ENCODE data around the gene STRIT1. TPM values are rescaled to one million over a fixed set of nuclear protein-coding genes. Genes with fewer than 3 reads are reported as not detected.

Gene STRIT1
- 24.2 TPM for polyA plus RNA-seq (ENCODE audit: insufficient read length)

- no peak for DNase-seq
Measured at GRCh38 chr3:155293516-155293915, at the start of gene STRIT1. Gene STRIT1, minus strand, starts transcription at chr3:155293683.

- no peak for DNase-seq
Measured at GRCh38 chr3:155342344-155342743, 48.9 kb upstream of the STRIT1 start.

DNA sequence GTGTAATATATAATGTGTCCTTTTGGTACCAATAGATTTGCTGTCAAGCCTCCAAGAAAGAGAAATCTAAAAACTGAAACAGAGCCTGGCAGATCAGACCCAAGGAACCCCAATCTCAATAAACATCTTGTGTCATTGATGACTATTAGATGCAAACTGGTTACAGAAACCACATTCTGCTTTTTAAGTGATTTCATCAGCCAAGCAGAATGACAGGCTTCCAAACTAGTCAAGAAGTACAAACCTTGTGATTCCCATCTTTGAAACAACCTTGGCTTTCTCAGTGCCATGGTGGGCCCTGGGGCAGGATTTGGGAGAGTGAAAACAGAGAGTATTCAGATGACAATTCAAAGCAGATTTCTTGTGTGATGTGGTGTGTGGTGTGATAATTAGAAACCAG, 45.6 kb upstream of the STRIT1 start:
- DNase-seq = no peak

- no peak for DNase-seq
Measured at GRCh38 chr3:155335724-155336354, 42.4 kb upstream of the STRIT1 start.

DNA sequence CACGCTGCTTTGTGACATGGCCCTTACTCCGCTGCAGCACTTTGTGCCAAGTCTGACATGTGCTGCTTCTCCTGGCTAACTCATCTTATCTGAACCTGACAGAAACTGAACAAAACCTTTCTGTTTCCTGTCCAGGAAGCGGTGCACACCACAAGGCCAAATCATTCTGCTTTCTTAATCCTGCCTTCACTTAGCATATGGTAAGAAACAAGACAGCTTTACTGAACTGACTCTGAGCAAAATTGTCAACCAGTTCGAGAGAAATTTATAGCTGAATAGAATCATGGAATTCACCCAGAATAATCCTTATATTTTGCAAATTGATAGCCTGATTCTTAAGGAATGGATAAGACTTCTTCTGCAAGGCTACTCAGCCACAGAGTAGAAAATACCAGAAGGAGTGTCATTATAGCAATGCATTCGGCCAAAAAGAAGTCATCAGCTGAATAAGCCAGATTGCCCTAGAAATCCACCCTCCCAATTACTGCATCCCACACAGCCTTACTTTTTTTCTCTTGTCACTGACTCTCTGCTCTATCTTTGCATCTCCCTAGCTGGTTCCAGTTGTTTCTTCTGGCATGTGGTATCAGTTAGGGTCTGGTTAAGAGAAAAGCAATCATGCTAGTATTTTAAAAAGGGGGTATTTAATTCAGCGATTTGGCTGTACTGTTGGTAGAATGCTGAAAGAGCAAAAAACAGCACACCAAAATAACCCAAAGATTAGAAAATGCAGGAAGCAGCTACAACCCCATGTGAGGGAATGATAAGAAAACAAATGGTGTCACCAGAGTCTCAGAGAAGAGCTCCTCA, 41.6 kb upstream of the STRIT1 start:
- DNase-seq = no peak

DNA sequence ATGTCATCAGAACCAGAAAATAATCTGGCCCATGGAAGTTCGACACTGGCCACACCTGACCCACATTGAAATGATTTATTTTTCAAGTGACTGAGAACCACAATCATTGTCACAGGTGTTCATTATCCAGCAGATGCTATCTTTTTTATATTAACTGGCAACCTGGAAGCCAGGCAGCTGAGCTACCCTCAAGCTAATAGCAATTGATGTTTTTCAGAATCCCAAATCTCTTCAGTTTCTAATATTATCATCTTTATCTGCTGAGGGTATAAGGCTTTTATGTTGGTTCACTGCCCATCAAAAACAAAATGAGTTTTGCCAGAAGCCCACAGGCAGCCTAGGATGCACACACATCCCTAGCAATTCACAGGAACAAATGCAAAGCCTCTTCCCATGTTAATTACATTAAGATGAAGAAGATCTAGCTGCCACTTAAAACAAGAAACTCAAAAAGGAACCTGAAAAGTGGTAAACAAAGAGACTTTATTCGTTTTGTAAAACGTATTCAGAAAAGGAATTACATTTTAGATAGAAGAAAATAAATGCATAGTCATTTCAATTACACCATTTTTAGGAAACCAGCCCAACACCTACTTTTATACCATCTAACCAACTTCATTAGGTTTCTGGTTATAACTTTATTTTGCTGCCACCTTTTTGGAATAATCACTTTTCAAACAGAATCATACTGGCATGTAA, 40.9 kb upstream of the STRIT1 start:
- no peak for DNase-seq

DNA sequence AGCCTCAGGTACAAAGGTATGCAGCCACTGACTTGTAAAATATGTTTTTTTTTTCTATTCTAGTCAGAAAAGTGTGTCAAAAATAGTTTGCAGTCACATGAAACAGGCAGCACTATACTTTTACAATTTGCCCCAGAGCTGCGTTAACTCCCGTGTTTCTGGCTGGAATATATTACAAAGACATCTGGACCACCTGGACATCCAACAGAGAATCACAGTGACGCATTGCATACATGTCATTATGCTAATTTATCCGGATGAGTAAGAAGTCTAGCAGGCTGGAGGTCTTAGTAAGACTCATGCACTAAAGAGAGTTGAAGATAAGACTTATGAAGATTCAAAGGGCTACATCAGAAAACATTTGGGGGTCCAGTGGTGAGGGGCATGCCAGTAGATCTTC, 39.2 kb upstream of the STRIT1 start:
- no peak for DNase-seq

- DNase-seq = no peak
Measured at GRCh38 chr3:155331078-155331477, 37.6 kb upstream of the STRIT1 start.

- no peak for DNase-seq
Measured at GRCh38 chr3:155330370-155330769, 36.9 kb upstream of the STRIT1 start.

DNA sequence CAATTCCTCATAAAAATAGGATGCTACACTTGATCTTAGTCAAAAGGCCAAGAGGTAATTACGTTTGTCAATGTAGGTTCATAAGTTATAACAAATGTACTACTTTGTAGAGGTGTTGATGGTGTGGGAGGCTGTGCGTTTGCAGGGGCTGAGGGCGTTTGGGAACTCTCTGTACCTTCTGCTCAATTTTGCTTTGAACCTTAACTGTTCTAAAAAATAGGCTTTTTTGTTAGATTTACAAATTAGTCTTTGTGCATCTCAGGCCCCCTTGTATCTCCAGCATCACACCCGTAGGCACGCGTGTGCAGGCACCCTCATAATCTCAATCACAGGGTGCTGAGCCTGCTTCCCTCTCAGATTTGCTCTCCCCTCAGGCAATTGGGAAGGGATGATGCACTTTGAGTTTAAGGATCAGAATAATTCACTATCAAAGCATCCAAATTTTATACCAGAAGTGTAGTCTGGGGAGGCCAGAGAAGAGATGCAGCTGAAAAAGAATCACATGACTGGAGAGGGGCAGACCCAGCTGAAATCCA, 36.1 kb upstream of the STRIT1 start:
- DNase-seq = no peak

DNA sequence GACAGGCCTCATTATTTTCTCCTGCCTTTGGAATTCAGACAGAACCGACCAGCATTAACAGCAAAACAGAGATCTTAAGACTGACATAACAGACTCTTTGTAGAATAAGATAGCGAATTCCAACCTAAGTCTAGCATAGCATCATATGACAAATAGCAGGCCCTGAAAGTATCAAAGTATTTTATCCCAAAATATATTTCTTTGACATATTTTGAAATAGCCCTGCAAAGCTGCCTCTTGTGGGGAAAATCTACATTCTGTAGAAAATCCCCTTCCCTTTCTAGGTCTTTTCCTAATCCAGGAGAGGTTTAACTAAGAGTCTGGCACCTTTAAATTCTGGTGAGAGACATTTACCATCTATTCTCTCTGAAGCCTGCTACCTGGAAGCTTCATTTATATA, 34.4 kb upstream of the STRIT1 start:
- no peak for DNase-seq

GRCh38 chr3:155327430-155327829, 33.9 kb upstream of the STRIT1 start:
- no peak for DNase-seq

DNA sequence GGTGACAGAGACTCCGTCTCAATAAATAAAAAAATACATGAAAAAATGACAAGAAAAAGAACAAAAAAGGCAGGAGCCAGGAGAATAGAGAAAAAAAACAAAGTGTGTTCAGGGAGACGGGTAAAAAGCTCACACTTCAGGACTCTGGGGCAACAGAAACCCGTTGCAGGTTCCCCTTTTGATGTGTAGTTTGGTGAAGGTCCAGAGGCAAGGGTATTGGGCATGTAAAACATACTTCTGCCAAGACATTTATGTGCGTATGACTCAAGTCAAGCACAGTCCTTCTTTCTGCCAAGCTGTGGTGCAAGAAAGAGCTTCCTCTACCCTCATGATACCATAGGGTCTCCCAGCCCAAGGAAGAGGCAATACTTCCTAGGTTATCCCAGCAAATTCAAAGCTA, 33.4 kb upstream of the STRIT1 start:
- DNase-seq = no peak

DNA sequence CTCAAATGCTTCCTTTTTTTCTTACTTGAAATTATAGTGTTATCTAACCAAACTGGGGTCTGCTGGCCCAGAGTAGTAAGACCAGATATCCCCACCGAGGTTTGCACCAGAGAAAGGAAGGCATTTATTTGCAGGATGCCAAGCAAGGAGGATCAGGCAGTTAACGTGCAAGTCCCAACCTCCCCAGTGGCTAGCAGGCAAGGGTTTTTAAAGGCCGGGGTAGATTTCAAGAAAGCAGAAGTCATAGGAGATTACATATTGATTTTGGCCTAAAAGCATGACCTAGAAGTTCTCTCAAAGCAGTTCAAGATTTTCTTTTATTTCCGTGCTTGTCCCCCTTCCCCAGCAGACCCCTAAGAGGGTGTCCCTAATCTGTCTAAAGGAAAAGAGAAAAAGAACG, 32.8 kb upstream of the STRIT1 start:
- no peak for DNase-seq

DNA sequence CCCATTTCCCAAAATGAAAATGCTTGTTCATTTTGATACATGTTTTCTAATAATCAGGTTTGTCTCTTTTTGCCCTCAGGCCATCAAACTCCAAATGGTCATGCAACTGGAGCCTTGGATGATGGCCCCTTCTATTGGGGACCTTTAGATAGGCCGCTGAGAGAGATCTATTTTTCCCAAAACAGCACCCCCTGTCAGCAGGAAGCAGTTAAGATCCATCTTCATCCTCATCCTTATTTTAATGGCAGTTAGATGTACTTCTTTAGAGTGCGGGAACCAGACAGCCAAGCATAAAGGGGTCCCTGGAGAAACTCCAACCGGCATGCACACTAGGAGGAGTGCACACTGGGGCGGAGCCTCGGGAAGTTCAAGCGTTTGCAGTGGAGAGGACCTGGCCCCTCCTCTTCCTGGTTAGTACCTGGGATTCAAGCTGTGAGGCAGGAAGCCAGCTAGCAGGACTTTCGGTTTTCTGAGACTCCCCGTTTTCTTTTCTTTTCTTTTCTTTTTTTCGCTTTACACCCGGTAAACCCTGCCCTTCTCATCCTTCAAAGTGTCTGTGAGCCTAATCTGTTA, 31.9 kb upstream of the STRIT1 start:
- no peak for DNase-seq

- DNase-seq = peak; percentile 70
Measured at GRCh38 chr3:155323063-155323666, 29.7 kb upstream of the STRIT1 start.

DNA sequence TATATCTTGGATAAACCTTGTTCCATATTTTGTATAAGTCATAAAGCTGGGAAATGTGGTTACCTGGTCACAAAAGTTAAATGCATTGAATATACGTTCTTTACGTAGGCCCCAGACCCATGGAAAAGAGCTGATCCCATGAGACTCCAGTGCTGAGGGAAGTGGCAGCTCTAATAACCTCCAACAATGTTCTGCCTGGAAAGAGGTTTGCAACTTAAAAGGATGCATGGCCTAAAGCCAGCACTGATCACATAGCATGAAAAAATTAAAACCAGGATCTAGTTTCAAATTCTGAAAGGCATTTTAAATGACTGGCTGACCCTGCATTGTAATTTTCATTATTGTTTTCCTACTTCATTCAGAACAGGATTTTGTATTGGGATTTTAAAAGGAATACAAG, 27.9 kb upstream of the STRIT1 start:
- no peak for DNase-seq

- no peak for DNase-seq
Measured at GRCh38 chr3:155320934-155321333, 27.5 kb upstream of the STRIT1 start.

DNA sequence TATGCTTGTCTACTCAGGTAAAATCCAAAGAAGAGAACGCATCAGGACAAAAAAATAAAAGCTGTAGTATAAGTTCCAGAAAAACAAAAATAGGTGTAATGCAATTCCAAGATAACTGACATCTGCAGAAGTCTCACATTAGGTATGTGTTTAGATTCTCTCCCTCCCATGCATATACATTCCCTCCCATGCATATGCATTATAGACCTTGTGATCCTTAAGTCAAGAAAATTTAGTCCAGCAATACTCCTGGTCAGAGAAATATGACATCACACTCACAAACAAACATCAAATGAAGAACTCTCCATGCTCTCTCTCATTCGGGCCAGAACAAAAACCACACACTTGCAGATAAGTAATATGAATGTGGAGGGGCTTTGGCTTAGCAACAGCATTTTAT, 25.3 kb upstream of the STRIT1 start:
- DNase-seq = no peak

DNA sequence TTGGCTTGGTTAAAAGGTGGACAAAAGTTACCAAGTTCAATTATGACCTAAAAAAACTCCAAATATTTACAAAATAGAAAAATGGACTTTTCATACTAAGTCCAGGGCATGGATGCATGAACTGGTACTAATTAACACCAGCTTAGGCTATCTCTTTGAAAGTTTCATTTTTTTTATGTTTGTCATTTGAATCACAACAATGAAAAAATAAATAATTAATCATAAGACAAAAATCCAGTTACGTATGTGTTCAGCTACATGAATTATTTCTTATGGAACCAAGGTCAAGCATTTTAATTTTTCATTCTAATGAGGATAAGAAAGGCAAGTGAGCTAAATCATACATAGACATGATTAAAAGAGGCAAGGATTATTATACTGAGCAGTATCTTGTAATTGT, 23.7 kb upstream of the STRIT1 start:
- DNase-seq = no peak

DNA sequence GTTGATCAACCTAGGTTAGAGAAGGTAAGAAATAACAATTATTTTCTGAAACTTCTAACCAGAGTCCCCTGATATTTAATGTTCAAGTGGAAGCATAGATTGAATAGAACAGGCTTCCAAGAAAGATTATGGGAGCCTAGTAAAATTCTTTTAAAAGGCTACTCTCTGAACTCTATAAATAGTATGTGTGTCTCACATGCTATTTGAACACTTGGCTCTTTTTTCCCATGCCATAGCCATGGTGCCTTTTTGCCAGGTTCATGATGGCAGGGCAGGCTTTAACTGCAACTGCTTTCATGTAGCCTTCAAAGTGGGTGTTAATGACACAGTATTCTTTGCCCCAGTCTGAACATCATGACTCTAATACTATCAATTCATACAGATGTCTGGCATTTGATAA, 22.9 kb upstream of the STRIT1 start:
- no peak for DNase-seq

- no peak for DNase-seq
Measured at GRCh38 chr3:155313916-155314315, 20.4 kb upstream of the STRIT1 start.

- no peak for DNase-seq
Measured at GRCh38 chr3:155313300-155313699, 19.8 kb upstream of the STRIT1 start.
